ENCODE data around the gene PCNX2.

- TF ChIP-seq EZH2 (IDR thresholded peaks at IDR 0.05; ENCODE audit: insufficient read depth, poor library complexity, severe bottlenecking) (no peak), EZH2phosphoT487 (IDR thresholded peaks at IDR 0.05; ENCODE audit: insufficient read depth, low read depth) (no peak)
Observed at GRCh38 chr1:232993555-232993954, 302.0 kb downstream of the PCNX2 start.

All from GM23248 (cell line).